Heart left ventricle (tissue), 13 donors: ENCODE results near the gene SMPX.

Source experiments
- POLR2A ChIP-seq, 2 donors: fragments of 450-650 bp; IDR thresholded peaks; one replicate each; pipeline ENCODE4 v1.6.1; 2017; ENCODE audit warnings: antibody characterized with exemption in 2 of 2, mild to moderate bottlenecking in 2 of 2, moderate library complexity in 2 of 2
- TF ChIP-seq, protein P1 (sequence below), 12 donors: fragments of 200-600 bp; sonication (generic) in 4 of 12; IDR thresholded peaks; one replicate each; pipeline versions ENCODE4 v1.5.0 to v1.8.0; 2018 to 2022; ENCODE audit warnings: antibody characterized with exemption in 12 of 12, mild to moderate bottlenecking in 5 of 12
- donor health status: ischemic (EF 13 %, LVEDD 7.1; RV severe dilation, severe dysfunction).
- donor health status: DM: no; HTN: yes; CAD: no.
- donor health status: DM: no; HTN: no; CAD: no.
- donor health status: ischemic (EF 25% LVEDD 6.9; RV normal size, moderate dysfunction).
- donor health status: ischemic (EF 25% LVEDD 5.7; RV mildly dilated, moderate dysfunction).
- donor health status: ischemic (EF 35%, LVEDD 5.7; RV mildly dilated, moderate dysfunction).
- donor health status: nonischemic (EF 11% LVEDD 7.7; RV severe dilation, severe dysfunction).
- donor health status: DM: yes; HTN: yes; CAD: no.
- donor health status: PGD.
- donor health status: ischemic (EF 29% LVEDD 5.4; RV normal size, mild dysfunction).
- donor health status: nonischemic (EF 23%, LVEDD 6.1; RV moderate dilation, normal function).

DNA sequence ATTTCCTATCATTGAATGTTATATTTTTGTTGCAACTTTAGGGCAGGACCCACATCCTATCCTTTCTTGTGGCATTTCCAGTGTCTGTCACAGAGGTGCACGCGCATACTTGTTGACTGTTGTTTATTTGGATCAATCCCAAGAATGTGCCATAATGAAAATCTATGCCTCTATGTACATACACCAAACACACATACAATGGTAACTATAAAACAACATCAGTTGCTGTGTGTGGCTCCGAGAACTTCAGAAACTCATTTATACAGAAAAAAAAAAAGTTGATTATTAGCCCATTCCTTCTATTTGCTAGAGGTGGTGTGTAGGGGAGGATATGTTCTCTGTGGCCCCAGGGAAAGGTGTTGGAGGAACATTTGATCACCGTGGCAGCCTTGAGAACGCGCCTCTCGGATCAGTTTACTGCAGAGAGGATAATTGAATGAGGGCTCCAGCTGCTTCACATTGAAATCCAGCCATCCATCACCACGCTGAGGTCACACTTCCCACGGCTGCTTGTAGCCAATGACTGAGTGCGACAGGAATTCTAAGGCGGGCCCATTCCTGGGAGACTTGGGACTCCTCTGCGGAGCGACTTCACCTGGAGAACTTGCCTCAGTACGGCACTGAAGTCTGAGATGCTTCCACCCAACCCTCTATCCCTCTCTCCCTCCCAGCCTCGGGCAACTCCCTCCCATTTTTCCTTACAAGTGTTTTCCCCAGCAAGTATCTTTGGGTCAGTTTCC lies 19.5 kb downstream of the SMPX start:
- TF ChIP-seq, protein P1, sequence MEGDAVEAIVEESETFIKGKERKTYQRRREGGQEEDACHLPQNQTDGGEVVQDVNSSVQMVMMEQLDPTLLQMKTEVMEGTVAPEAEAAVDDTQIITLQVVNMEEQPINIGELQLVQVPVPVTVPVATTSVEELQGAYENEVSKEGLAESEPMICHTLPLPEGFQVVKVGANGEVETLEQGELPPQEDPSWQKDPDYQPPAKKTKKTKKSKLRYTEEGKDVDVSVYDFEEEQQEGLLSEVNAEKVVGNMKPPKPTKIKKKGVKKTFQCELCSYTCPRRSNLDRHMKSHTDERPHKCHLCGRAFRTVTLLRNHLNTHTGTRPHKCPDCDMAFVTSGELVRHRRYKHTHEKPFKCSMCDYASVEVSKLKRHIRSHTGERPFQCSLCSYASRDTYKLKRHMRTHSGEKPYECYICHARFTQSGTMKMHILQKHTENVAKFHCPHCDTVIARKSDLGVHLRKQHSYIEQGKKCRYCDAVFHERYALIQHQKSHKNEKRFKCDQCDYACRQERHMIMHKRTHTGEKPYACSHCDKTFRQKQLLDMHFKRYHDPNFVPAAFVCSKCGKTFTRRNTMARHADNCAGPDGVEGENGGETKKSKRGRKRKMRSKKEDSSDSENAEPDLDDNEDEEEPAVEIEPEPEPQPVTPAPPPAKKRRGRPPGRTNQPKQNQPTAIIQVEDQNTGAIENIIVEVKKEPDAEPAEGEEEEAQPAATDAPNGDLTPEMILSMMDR (IDR thresholded peaks at IDR 0.05) = no peak
- TF ChIP-seq POLR2A (IDR thresholded peaks at IDR 0.05) = no peak
